HG02970 (cell line): Measurements from ENCODE around the gene CROCC2.

Experiments used
- ATAC-seq: cut with Tn5 transposase; IDR thresholded peaks from one replicate; pipeline ENCODE4 v1.9.1; 2021; ENCODE audit warnings: mild to moderate bottlenecking, moderate library complexity, moderate number of reproducible peaks; ENCODE audit not compliant: unreplicated experiment, low FRiP score

The CROCC2 gene

GRCh38 chr2:241007880-241008710, 102.0 kb downstream of the CROCC2 start:
- no peak for ATAC-seq

- no peak for ATAC-seq
Observed at GRCh38 chr2:241008711-241009121, 102.6 kb downstream of the CROCC2 start.

DNA sequence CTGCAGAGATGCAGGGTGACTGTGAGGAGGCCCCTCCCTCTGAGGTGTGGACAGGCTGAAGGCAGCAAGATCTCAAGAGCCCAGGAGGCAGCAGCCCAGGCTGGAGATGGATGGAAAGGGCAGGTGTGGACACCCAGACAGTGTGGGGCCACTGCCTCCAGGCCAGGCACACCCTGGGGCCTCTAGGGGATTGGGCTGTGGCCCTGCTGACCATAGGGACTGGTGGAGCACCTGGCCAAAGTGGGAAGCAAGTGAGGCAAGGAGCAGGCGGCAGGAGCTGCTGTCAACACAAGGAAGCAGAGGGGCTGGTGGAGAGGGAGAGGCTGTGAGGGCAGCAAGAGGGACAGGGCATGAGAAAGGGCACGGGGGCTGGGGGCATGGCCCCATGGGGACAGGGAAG, 103.1 kb downstream of the CROCC2 start:
- no peak for ATAC-seq

DNA sequence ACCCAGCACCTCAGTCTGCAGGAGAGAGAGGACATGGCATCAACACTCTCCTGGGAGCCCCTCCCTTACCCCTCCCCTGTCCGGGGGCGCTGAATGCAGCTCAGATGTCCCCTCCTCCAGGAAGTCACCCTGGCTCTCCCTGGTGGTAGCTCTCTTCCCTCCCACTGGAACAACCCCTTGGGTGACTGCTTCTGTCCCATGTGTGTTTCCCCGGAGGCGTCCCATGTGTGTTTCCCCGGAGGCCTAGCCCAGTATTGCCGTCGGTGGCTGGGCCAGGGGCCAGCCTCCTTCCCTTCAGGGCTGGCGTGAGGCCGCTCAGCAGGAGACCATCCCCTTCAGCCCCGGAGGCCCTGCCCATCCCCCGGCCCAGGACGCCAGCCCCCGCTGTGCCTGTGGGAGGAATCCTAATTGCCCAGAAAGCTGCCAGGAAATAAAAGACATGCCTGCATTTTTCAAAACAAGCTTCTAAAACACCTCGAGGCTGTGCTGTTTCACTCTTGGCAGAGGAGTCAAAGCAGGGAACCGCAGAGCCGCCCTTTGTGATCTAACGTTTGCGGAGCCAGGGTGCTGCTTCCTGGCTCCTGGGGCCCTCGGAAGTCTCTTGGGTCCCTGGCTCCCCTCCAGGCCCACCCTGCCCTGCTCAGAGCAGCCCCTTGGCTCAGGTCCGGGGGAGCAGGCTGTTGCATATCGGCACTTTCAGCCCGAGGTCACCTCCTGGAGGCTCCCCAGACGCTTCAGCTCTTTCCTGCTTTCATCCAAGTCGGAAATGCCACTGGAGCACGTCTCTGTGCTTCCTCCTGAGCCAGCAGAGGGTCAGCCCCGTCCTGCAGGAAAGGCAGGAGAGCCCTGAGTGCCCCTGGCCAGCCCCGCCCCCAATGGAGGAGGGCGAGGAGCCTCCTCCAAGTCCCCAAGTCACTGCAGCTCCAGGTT, 103.7 kb downstream of the CROCC2 start:
- ATAC-seq: no peak

DNA sequence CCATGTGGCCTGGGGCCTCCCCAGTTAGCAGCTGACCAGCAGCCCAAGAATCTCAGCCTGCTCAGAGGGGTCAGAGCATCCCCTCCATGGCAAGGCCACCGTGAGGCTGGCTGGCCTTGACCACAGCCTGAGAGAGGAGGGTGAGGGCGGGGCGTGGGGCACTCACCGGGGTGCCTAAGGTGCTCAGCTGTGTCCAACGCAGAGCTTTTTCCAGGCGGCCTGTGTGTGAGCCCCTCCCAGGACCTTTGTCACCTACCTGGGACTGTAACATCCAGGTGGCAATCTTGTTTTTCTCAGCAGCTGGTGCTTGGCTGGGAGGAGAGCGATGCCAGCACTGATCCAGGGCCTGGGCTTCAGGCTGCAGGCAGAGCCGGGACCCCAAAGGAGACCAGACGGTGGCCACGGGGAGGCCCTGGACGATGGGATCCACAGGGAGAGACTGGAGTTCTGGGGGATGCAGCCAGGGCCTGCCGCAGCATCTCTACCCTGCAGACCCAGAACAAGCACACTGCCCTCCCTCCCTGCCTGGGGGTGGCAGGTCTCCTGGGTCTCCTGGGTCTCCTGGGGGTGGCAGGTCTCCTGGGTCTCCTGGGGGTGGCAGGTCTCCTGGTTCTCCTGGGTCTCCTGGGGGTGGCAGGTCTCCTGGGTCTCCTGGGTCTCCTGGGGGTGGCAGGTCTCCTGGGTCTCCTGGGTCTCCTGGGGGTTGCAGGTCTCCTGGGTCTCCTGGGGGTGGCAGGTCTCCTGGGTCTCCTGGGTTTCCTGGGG, 104.6 kb downstream of the CROCC2 start:
- ATAC-seq: no peak

DNA sequence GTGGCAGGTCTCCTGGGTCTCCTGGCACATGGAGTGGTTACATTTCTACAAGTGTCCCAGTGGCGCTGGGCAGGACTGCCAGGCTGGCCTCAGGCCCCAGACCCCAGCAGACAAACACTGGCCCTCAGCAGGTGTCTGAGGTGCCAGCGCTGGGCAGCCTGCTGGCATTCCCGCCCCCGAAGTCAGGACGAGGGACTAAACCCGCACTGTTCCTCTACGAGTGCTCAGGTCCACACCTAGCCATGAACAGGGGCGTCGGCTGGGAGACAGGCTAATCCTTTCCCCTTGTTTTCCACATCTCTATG, 105.1 kb downstream of the CROCC2 start:
- no peak for ATAC-seq

DNA sequence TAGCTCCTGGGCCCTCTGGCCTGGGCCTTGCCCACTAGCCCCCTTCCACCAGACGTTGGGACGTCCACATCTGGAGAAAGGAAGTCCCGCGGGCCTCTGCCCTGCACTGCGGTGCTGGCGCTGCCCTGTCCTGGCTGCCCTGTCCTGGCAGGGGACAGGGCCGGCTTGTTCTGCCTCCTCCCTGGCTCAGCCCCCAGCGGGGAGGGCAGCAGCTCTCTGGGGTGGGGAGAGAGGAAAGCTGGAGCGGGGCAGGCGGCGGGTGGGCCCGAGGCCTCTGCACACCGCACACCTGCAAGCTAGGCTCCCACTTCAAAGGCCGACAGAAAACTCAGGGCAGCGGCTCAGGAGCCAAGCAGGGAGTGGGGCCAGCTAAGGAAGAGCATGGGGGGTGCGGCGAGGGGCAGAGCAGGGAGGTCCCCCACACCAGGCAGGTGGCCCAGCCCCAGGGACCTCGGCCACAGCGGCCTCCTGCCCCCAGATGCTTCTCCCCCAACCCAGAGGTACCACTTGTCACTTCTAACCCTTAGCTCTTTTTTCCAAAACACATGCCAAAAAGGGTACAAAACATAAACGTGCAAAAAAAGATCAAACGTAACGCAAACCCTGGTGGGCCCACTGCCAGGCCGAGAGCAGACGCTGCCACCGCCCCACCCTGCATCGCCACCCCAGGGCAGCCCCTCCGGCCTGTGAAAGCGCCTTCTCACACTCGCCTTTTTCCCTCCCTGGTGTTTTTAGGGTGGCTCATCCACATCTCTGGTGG, 105.8 kb downstream of the CROCC2 start:
- ATAC-seq: no peak

DNA sequence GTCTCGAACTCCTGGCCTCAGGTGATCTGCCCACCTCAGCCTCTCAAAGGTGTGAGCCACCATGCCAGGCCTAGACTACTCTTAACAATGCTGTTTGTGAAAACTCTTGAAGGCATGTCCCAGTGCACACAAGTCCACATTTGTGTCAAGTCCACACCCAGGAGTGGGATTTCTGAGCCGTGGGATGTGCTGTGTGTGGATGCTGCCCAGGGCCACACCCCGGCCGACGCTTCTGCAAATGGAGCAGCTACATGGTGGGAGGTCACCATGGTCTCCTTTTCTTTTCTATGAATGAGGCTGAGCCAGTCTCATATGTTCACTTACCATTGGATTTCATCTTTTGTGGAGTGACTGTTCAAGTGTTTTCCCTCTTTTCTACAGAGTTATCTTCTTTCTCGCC, 108.1 kb downstream of the CROCC2 start:
- ATAC-seq: no peak

- ATAC-seq: no peak
Observed at GRCh38 chr2:241014764-241015163, 108.6 kb downstream of the CROCC2 start.

DNA sequence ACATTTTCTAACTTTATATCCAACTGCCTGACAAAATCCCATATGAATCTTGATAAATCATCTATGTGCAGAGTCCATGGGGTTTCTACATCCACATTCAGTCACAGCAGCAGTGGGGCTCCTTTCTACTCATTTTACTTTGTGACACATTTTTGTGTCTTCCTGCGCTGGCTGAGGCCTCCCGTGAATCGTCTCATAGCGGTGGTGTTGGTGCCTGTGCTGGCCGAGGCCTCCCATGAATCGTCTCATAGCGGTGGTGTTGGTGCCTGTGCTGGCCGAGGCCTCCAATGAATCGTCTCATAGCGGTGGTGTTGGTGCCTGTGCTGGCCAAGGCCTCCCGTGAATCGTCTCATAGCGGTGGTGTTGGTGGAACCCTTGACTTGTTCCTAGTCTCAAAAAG, 109.3 kb downstream of the CROCC2 start:
- no peak for ATAC-seq

DNA sequence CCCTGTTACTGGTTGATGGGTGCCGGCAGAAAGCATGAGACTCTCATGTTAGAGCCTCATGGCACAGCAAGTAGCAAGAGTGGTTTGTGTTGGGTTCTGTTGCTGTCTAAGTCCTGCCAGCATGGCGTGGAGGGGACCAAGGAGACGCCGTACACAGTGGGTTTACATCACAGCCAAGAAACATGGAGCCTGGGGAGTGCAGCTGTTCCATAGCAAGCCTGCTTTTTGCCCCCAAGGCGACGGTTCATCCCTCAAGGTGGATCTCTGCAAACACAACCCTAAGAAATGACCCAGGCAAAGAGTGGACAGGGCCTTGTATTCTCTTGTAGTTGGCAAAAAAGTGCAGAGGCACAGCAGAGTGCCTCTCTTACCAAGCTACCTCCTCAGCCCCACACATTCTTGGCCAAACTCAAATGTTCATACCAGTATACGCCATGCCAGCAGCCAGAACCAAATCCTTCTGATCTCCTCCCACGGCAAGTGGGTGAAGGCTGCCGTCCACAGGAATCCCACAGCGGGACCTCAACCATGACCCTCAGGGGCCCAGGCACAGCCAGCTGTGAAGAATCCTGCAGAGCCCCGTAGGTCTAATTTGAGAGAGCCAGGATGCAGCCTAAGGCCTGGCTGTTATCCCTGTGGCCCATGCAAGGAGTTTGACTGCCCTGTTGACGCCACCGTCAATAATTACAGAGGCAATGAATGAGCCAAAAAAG, 111.2 kb downstream of the CROCC2 start:
- ATAC-seq: no peak

DNA sequence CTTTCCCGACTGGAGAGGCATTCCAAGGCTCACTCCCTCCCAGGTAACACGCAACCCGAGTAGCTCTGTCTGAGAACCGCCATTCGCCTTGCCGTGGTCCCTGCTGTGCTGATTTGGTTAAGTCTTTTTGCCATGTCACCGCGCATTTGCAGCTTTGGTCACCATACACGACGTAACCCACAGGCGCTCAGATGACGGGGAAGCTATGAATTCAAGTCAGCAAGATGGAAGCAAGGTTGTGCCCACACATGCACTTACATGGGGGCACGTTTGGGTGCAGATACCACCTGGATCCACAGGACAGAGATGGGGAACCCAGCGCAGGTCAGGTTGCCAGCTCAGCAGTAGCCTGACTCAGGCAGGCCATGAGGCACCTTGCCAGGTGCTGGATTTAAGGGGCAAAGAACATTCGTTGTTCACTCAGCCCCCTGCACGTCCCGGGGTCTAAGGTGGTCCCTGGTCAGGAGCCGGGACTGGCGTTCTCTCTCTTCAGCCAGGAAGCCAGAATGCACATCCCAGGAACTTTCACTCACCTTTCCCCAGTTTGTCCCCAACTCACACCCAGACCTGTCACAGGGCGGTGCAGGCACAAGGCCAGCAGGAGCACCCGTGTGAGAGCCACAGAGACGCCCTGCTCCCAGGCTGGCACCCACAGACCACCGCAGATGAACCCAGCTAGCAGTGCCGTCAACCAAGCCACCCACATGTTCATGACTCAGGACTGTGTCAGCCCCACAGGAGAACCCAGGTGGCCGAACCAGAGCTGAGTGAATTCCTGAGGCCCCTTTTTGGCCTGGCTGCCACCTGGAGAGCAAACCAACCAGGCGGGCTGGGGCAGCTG, 112.1 kb downstream of the CROCC2 start:
- ATAC-seq: no peak

GRCh38 chr2:241019441-241020139, 113.5 kb downstream of the CROCC2 start:
- no peak for ATAC-seq

GRCh38 chr2:241020201-241020600, 114.1 kb downstream of the CROCC2 start:
- ATAC-seq: no peak

DNA sequence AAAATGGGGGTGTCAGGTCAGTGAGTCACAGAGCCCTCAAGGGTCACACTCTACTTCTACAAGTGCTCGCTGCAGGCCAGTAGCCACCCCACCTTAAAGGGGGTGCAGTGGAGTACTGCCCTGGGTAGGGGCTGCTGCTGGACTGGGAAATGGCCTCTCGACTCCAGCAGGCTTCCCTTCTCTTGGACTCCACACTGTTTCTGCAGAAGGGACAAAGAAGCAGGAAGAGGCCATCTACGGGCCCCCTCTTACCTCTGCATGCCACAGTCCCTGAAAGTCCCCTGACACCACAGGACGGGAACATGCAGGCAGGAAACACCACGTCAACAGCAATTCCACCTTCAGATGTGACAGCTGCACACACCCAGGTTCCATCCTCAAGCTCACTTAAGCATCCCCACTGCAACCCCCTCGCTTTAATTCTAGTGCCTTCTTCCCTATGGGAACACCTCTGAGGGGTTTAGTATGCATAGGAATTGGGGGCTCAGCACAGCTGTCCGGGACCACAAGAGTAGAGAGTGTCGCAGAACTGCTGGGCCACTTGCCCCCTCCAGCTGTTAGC, 114.6 kb downstream of the CROCC2 start:
- no peak for ATAC-seq

GRCh38 chr2:241025639-241026038, 119.5 kb downstream of the CROCC2 start:
- ATAC-seq: no peak

DNA sequence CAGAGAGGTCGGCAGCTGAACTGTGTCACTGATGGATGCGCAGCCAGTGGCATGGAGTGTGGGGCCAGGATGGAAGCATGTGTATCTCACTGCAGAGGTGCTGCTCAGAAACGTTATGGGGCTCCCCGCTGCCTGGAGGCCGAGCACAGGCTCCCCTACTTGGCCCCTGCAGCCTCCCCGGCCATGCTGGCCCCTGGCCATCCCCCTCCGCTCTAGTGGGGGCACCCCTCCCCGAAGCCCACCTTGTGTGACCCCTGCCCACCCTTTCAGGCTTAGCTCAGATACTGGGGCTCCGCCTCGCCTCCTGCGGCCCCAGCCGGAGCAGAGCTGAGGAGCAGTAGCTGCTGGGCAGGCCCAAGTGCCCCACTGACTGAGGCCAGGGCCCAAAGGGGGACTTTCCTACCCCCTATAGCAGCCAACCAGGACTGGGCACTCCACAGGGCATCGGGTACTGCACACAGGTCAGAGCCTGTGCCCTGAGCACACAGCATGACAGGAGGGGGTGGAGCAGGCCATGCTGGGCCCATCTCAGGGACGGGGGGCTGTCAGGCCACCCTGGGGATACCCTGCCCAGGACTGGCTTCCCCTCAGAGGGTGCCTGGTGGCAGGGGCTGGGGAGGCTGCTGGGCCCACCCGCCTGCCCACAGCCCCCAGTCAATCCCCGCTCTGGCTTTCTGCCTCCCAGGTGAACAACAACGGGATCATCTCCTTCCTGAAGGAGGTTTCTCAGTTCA, 123.6 kb downstream of the CROCC2 start:
- ATAC-seq: no peak
